ENCODE measurements around the gene GATAD2A. TPM values are rescaled to one million over a fixed set of nuclear protein-coding genes. Genes with fewer than 3 reads are reported as not detected.
A peak's percentile ranks its signal among the peaks of the same experiment; 100 is the strongest.

Gene GATAD2A
- total and polyA plus RNA-seq, 7 donors: 18.5 to 65.9 (median 43.4) TPM

GRCh38 chr19:19458110-19458816 is 52.8 kb downstream of the GATAD2A start:
- DNase-seq (no peak), ATAC-seq (no peak)
- no peak overlapping the region for H3K4me3 ChIP-seq
- no peaks in the 10 kb centered on the region for H3K36me3 ChIP-seq (ENCODE audit: insufficient read depth in 1 of 2, low read depth in 1 of 2)
- WGBS, 3 donors: 65 to 72% (median 66%) methylated on average over 14 of the region's 14 CpGs
- intact Hi-C loops (cut with DNase I): loop anchor here in 1 of 2 donors (5.0 kb wide), 1 partner anchor 41 kb away; no protein-coding TSS in a partner anchor
- no peak for TF ChIP-seq CTCF (IDR thresholded peaks at IDR 0.05)
- peak overlapping the region; percentile 81 for H3K27ac ChIP-seq
- no peaks in the 10 kb centered on the region for H3K27me3 ChIP-seq (ENCODE audit: insufficient read depth in 3 of 3, low read length in 2 of 3)
- no peaks in the 10 kb centered on the region for H3K9me3 ChIP-seq
- peaks cover 65% of the 10 kb centered on the region for H3K4me1 ChIP-seq

DNA sequence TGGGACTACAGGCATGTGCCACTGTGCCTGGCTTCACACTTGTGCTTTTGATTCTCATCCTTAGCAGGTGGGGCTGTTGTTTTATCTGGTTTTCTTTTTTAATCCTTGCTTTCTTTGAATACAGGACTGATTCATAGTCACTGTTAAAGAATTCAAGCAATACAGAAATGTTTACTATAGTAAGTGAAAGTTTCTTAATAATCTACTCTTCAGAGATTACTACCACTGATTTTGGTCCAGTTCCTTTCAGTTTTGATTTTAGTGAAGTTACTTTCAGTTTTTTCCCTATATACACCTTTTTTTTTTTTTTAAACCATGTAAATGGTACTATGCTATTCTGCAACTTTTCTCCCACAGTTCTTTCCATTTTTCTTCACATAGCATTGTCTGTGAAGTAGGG is 53.6 kb downstream of the GATAD2A start:
- Histone ChIP-seq H3K27me3 (ENCODE audit: insufficient read depth in 3 of 3, low read length in 2 of 3) (no peaks in the 10 kb centered on the region), H3K9me3 (no peaks in the 10 kb centered on the region), H3K4me1 (peaks cover 73% of the 10 kb centered on the region), H3K4me3 (no peak overlapping the region), H3K36me3 (ENCODE audit: insufficient read depth in 1 of 2, low read depth in 1 of 2) (no peaks in the 10 kb centered on the region), H3K27ac (peak overlapping the region; percentile 81)
- TF ChIP-seq CTCF (IDR thresholded peaks at IDR 0.05): no peak
- no peak for ATAC-seq
- intact Hi-C loops (cut with DNase I): loop anchor here in 1 of 2 donors (5.0 kb wide), 1 partner anchor 42 kb away; no protein-coding TSS in a partner anchor
- no peak for DNase-seq

GRCh38 chr19:19459707-19460251 is 54.3 kb downstream of the GATAD2A start:
- Histone ChIP-seq H3K27ac (peak overlapping the region; percentile 81), H3K9me3 (no peaks in the 10 kb centered on the region), H3K27me3 (ENCODE audit: insufficient read depth in 3 of 3, low read length in 2 of 3) (no peaks in the 10 kb centered on the region), H3K4me1 (peaks cover 80% of the 10 kb centered on the region), H3K36me3 (ENCODE audit: insufficient read depth in 1 of 2, low read depth in 1 of 2) (no peaks in the 10 kb centered on the region), H3K4me3 (peak overlapping the region; percentile 41)
- DNase-seq: peak in 1 of 2 donors; percentile 50
- 35 to 53% (median 36%) methylated on average over 8 of the region's 8 CpGs for WGBS, 3 donors
- ATAC-seq: no peak
- TF ChIP-seq CTCF (IDR thresholded peaks at IDR 0.05): no peak
- intact Hi-C loops (cut with DNase I): loop anchor here in 1 of 2 donors (5.0 kb wide), 1 partner anchor 42 kb away; no protein-coding TSS in a partner anchor

DNA sequence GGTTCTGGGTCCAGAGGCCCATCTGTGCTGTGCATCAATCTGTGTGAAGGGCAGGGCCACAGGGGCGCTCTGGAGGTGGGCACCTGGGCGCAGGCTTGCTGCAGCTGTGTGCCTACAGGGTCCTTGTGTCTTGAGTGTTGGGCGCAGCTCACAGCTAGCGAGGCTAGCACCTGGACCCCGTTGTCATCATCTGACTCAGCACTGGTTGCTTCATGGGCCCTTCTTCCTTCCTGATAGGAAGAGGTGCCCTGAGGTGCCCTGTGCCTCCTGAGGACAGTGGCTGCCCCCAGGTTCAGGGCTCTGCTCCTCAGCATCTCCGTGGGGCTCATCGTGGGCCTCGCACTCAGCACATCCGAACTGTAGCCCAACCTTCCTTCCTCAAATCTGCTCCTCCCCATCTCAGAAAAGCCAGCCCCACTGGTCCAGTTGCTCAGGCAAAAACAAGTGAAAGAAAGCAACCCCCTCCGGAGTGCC is 54.8 kb downstream of the GATAD2A start:
- Histone ChIP-seq H3K27ac (peak overlapping the region; percentile 81), H3K4me1 (peaks cover 78% of the 10 kb centered on the region), H3K36me3 (ENCODE audit: insufficient read depth in 1 of 2, low read depth in 1 of 2) (peaks cover 0 to under 1% of the 10 kb centered on the region in 2 donors), H3K27me3 (ENCODE audit: insufficient read depth in 3 of 3, low read length in 2 of 3) (no peaks in the 10 kb centered on the region), H3K9me3 (no peaks in the 10 kb centered on the region), H3K4me3 (peak overlapping the region; percentile 55)
- 49 to 59% (median 53%) methylated on average over 10 of the region's 10 CpGs for WGBS, 3 donors
- intact Hi-C loops (cut with DNase I): no loop called here
- DNase-seq (no peak), ATAC-seq (peak in 3 of 4 donors; percentile 2 to 13 (median 12))
- TF ChIP-seq CTCF (IDR thresholded peaks at IDR 0.05): no peak

All from psoas muscle (tissue), 8 donors.